ENCODE data around the gene DCST2. TPM values are rescaled to one million over a fixed set of nuclear protein-coding genes. Genes with fewer than 3 reads are reported as not detected.

DCST2 gene
- total and polyA plus RNA-seq, 4 donors, result 0.31 to 1.7 (median 1.2) TPM

DNA sequence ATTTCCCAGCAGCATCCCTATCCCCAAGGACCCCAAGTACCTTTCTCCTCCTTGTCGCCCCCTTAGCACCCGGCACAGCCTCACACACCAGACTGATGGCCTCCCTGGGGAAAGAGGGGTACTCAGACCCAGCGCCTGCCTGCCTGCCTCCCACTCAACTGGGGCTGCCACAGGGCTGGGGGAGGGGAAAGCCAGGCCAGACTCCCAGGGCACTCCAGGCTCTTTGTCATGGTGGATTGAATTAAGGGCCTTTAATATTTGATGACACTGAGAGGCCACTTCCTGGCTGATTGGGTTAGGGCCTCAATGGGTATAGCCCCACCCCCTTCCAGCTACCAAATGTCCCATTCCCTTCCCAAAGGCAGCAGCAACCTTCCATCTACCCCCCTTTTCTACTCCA, 64.8 kb downstream of the DCST2 start:
- no peak overlapping the region for H3K4me3 ChIP-seq
- no peaks in the 10 kb centered on the region for H3K9me3 ChIP-seq (ENCODE audit: control insufficient read depth in 4 of 4, insufficient read depth in 3 of 4, low read length in 3 of 4)
- H3K36me3 ChIP-seq (ENCODE audit: control insufficient read depth in 4 of 4, insufficient read depth in 4 of 4, low read length in 4 of 4), result peaks cover 18 to 45% (median 30%) of the 10 kb centered on the region in 4 donors
- 87 to 89% methylated on average over 3 of the region's 3 CpGs for WGBS, 2 donors
- no peak for TF ChIP-seq CTCF (IDR thresholded peaks at IDR 0.05; ENCODE audit: control extremely low read depth, extremely low read depth)
- DNase-seq (no peak), ATAC-seq (ENCODE audit: insufficient read depth, low FRiP score) (no peak)
- H3K27me3 ChIP-seq (ENCODE audit: control insufficient read depth in 3 of 3, insufficient read depth in 3 of 3, low read length in 2 of 3), result no peaks in the 10 kb centered on the region
- H3K27ac ChIP-seq (ENCODE audit: low read depth in 1 of 2, low read length in 1 of 2), result peak overlapping the region in 1 of 2 donors; percentile 94
- H3K9ac ChIP-seq (ENCODE audit: insufficient read depth in 1 of 2, low read length in 2 of 2), result no peak overlapping the region
- peaks cover 0 to 51% (median 23%) of the 10 kb centered on the region in 5 donors for H3K4me1 ChIP-seq (ENCODE audit: control insufficient read depth in 5 of 5, insufficient read depth in 5 of 5, low read length in 5 of 5)

Small RNA genes within 50 kb of the gene (small RNA-seq; reads per million reads assigned to genes)
- gene MIR4258 (ENCODE audit: low replicate concordance), result not detected

Other genes with a start within 250 kb of the DCST2 start
- gene KCNN3, start 163.5 kb downstream of the DCST2 start, total RNA-seq, result 1 to 10 TPM; 3.2 to 4.9 TPM
- under 1 TPM; 0.47 to 0.55 TPM for gene KCNN3, start 163.5 kb downstream of the DCST2 start, polyA plus RNA-seq
- 10 to 100 TPM; 18.4 to 48.8 TPM for gene PMVK, start 97.1 kb downstream of the DCST2 start, total RNA-seq
- 10 to 100 TPM; 39.0 to 47.9 TPM for gene PMVK, start 97.1 kb downstream of the DCST2 start, polyA plus RNA-seq
- gene PBXIP1, start 77.7 kb downstream of the DCST2 start, total RNA-seq, result 100 to 1,000 TPM in 1 of 2 donors, 10 to 100 TPM in 1; 37.3 to 178 TPM
- 10 to 100 TPM; 32.8 to 33.2 TPM for gene PBXIP1, start 77.7 kb downstream of the DCST2 start, polyA plus RNA-seq
- 10 to 100 TPM; 17.9 to 25.2 TPM for gene PYGO2, start 72.0 kb downstream of the DCST2 start, total RNA-seq
- 10 to 100 TPM; 14.6 to 22.2 TPM for gene PYGO2, start 72.0 kb downstream of the DCST2 start, polyA plus RNA-seq
- gene SHC1, start 63.0 kb downstream of the DCST2 start, total RNA-seq, result 100 to 1,000 TPM in 1 of 2 donors, 10 to 100 TPM in 1; 67.6 to 136 TPM
- 100 to 1,000 TPM in 1 of 2 donors, 10 to 100 TPM in 1; 76.5 to 111 TPM for gene SHC1, start 63.0 kb downstream of the DCST2 start, polyA plus RNA-seq
- gene CKS1B, start 59.1 kb downstream of the DCST2 start, total RNA-seq, result 10 to 100 TPM; 22.3 to 33.6 TPM
- gene CKS1B, start 59.1 kb downstream of the DCST2 start, polyA plus RNA-seq, result 10 to 100 TPM; 26.9 to 38.2 TPM
- 10 to 100 TPM; 10.9 to 37.0 TPM for gene FLAD1, start 50.4 kb downstream of the DCST2 start, total RNA-seq
- 10 to 100 TPM; 29.3 to 31.9 TPM for gene FLAD1, start 50.4 kb downstream of the DCST2 start, polyA plus RNA-seq
- gene LENEP, start 40.2 kb downstream of the DCST2 start, total RNA-seq, result under 1 TPM in 1 of 2 donors, not detected in 1; 0.89 TPM
- gene LENEP, start 40.2 kb downstream of the DCST2 start, polyA plus RNA-seq, result under 1 TPM in 1 of 2 donors, not detected in 1; 0.31 TPM
- gene ZBTB7B, start 31.0 kb downstream of the DCST2 start, total RNA-seq, result 10 to 100 TPM; 41.9 to 83.3 TPM
- 10 to 100 TPM; 52.6 to 57.8 TPM for gene ZBTB7B, start 31.0 kb downstream of the DCST2 start, polyA plus RNA-seq
- gene DCST1, start within 50 bp of the DCST2 start, total RNA-seq, result under 1 TPM in 1 of 2 donors, not detected in 1; 0.20 TPM
- under 1 TPM in 1 of 2 donors, not detected in 1; 0.08 TPM for gene DCST1, start within 50 bp of the DCST2 start, polyA plus RNA-seq
- gene ADAM15, start 17.5 kb upstream of the DCST2 start, total RNA-seq, result 100 to 1,000 TPM in 1 of 2 donors, 10 to 100 TPM in 1; 49.5 to 209 TPM
- gene ADAM15, start 17.5 kb upstream of the DCST2 start, polyA plus RNA-seq, result 100 to 1,000 TPM; 111 to 233 TPM
- gene EFNA4, start 30.0 kb upstream of the DCST2 start, total RNA-seq, result 10 to 100 TPM in 1 of 2 donors, 1 to 10 TPM in 1; 8.3 to 13.4 TPM
- gene EFNA4, start 30.0 kb upstream of the DCST2 start, polyA plus RNA-seq, result 10 to 100 TPM in 1 of 2 donors, 1 to 10 TPM in 1; 9.2 to 11.2 TPM
- gene EFNA3, start 45.1 kb upstream of the DCST2 start, total RNA-seq, result 1 to 10 TPM; 1.1 to 1.9 TPM
- gene EFNA3, start 45.1 kb upstream of the DCST2 start, polyA plus RNA-seq, result 1 to 10 TPM; 1.5 to 1.8 TPM
- gene EFNA1, start 94.1 kb upstream of the DCST2 start, total RNA-seq, result 100 to 1,000 TPM; 111 to 202 TPM
- gene EFNA1, start 94.1 kb upstream of the DCST2 start, polyA plus RNA-seq, result 100 to 1,000 TPM; 149 to 187 TPM
- 10 to 100 TPM; 26.3 to 60.3 TPM for gene SLC50A1, start 102.1 kb upstream of the DCST2 start, total RNA-seq
- gene SLC50A1, start 102.1 kb upstream of the DCST2 start, polyA plus RNA-seq, result 100 to 1,000 TPM in 1 of 2 donors, 10 to 100 TPM in 1; 76.6 to 114 TPM
- 10 to 100 TPM; 33.7 to 99.6 TPM for gene DPM3, start 106.8 kb upstream of the DCST2 start, total RNA-seq
- gene DPM3, start 106.8 kb upstream of the DCST2 start, polyA plus RNA-seq, result 100 to 1,000 TPM; 166 to 491 TPM
- gene KRTCAP2, start 139.5 kb upstream of the DCST2 start, total RNA-seq, result 100 to 1,000 TPM in 1 of 2 donors, 10 to 100 TPM in 1; 58.2 to 162 TPM
- 100 to 1,000 TPM; 218 to 592 TPM for gene KRTCAP2, start 139.5 kb upstream of the DCST2 start, polyA plus RNA-seq
- gene TRIM46, start 140.1 kb upstream of the DCST2 start, total RNA-seq, result under 1 TPM; 0.60 to 0.71 TPM
- gene TRIM46, start 140.1 kb upstream of the DCST2 start, polyA plus RNA-seq, result under 1 TPM; 0.26 to 0.31 TPM
- gene THBS3, start 174.1 kb upstream of the DCST2 start, total RNA-seq, result 10 to 100 TPM; 26.6 to 33.1 TPM
- 10 to 100 TPM; 11.4 to 22.1 TPM for gene THBS3, start 174.1 kb upstream of the DCST2 start, polyA plus RNA-seq
- 10 to 100 TPM; 25.6 to 46.7 TPM for gene MTX1, start 174.9 kb upstream of the DCST2 start, total RNA-seq
- gene MTX1, start 174.9 kb upstream of the DCST2 start, polyA plus RNA-seq, result 10 to 100 TPM; 69.9 to 72.1 TPM
- 10 to 100 TPM in 1 of 2 donors, 1 to 10 TPM in 1; 9.0 to 28.7 TPM for gene ENTREP3, start 221.7 kb upstream of the DCST2 start, total RNA-seq
- 10 to 100 TPM in 1 of 2 donors, 1 to 10 TPM in 1; 8.4 to 16.8 TPM for gene ENTREP3, start 221.7 kb upstream of the DCST2 start, polyA plus RNA-seq
- gene SCAMP3, start 228.6 kb upstream of the DCST2 start, total RNA-seq, result 10 to 100 TPM; 29.9 to 84.6 TPM
- 10 to 100 TPM; 55.0 to 90.3 TPM for gene SCAMP3, start 228.6 kb upstream of the DCST2 start, polyA plus RNA-seq
- 10 to 100 TPM; 55.5 to 56.5 TPM for gene CLK2, start 239.7 kb upstream of the DCST2 start, total RNA-seq
- 10 to 100 TPM; 41.1 to 53.0 TPM for gene CLK2, start 239.7 kb upstream of the DCST2 start, polyA plus RNA-seq
- 1 to 10 TPM; 2.2 to 4.7 TPM for gene HCN3, start 243.7 kb upstream of the DCST2 start, total RNA-seq
- 1 to 10 TPM; 1.0 to 2.3 TPM for gene HCN3, start 243.7 kb upstream of the DCST2 start, polyA plus RNA-seq